Coronary artery (tissue), 2 donors: ENCODE results near the gene EPM2A.

ENCODE experiments used
- DNase-seq: peaks from one replicate; pipeline ENCODE4 v3.0.0-alpha.2; 2017; ENCODE audit warnings: low spot score
- H3K27ac ChIP-seq, 2 donors: fragments of 200-600 bp; sonication (generic); one replicate each; pipeline ENCODE4 v1.5.1; 2016 to 2019
- H3K4me3 ChIP-seq: fragments of 200-600 bp; sonication (generic); 2 replicates; pipeline ENCODE4 v1.5.1; 2016; ENCODE audit warnings: mild to moderate bottlenecking, moderate library complexity
- CTCF ChIP-seq: fragments of 200-600 bp; sonication (generic); IDR thresholded peaks from one replicate; pipeline ENCODE4 v1.5.1; 2019; ENCODE audit warnings: antibody characterized with exemption

EPM2A gene

GRCh38 chr6:145685932-145686331, 49.4 kb downstream of the EPM2A start:
- H3K4me3 ChIP-seq, result no peak overlapping the region
- H3K27ac ChIP-seq, result no peak overlapping the region
- no peak for DNase-seq
- no peak for TF ChIP-seq CTCF

GRCh38 chr6:145681965-145682364, 53.4 kb downstream of the EPM2A start:
- H3K27ac ChIP-seq, result no peak overlapping the region
- no peak for TF ChIP-seq CTCF
- H3K4me3 ChIP-seq, result no peak overlapping the region
- DNase-seq, result no peak

GRCh38 chr6:145673504-145673903, 61.8 kb downstream of the EPM2A start:
- no peak for TF ChIP-seq CTCF
- H3K4me3 ChIP-seq, result no peak overlapping the region
- no peak overlapping the region for H3K27ac ChIP-seq
- DNase-seq, result no peak

GRCh38 chr6:145670311-145670710, 65.0 kb downstream of the EPM2A start:
- H3K4me3 ChIP-seq, result no peak overlapping the region
- no peak for TF ChIP-seq CTCF
- DNase-seq, result no peak
- no peak overlapping the region for H3K27ac ChIP-seq

- Histone ChIP-seq H3K4me3 (no peak overlapping the region), H3K27ac (no peak overlapping the region)
- DNase-seq, result no peak
- TF ChIP-seq CTCF, result no peak
Observed at GRCh38 chr6:145669627-145670034, 65.7 kb downstream of the EPM2A start.

- H3K27ac ChIP-seq, result no peak overlapping the region
Observed at GRCh38 chr6:145668844-145669243, 66.5 kb downstream of the EPM2A start.

GRCh38 chr6:145660676-145661075, 74.6 kb downstream of the EPM2A start:
- DNase-seq, result no peak
- Histone ChIP-seq H3K27ac (no peak overlapping the region), H3K4me3 (no peak overlapping the region)
- no peak for TF ChIP-seq CTCF

More at GRCh38 chr6:145668844-145669243, 66.5 kb downstream of the EPM2A start:
- no peak for TF ChIP-seq CTCF
- no peak for DNase-seq
- no peak overlapping the region for H3K4me3 ChIP-seq
